HCT116 (cell line): ENCODE measurements around the gene HOXC12. TPM values are rescaled to one million over a fixed set of nuclear protein-coding genes. Genes with fewer than 3 reads are reported as not detected.

Experiments used
- ATAC-seq: fragments of 200-7000 bp; cut with Tn5 transposase; 2 replicates; pipeline ENCODE4 v1.9.1; 2020; ENCODE audit warnings: mild to moderate bottlenecking, moderate library complexity
- BruUV-seq: library from RNA; stranded (reverse); fragments of 400-500 nt; replicated peaks from 2 replicates; lab custom pipeline; 2021; lab: Mats Ljungman, UMichigan
- CTCF ChIA-PET: fragments of 300-600 bp; sonication (Branson Sonifier 250); formaldehyde crosslinking; loops from one replicate; lab custom pipeline; 2021; ENCODE audit warnings: antibody characterized with exemption; lab: Charles Lee
- POLR2A ChIA-PET: fragments of 300-600, 350-600 bp; sonication (Branson Sonifier 250); formaldehyde crosslinking; loops from one replicate; lab custom pipeline; 2021; ENCODE audit warnings: antibody characterized with exemption; lab: Charles Lee
- RAD21 ChIA-PET, 2 experiments: fragments of 300-600 bp; sonication (Branson Sonifier 250); formaldehyde crosslinking; loops; one replicate each; lab custom pipeline; 2023; ENCODE audit warnings: low total read pairs in 2 of 2; ENCODE audit not compliant: uncharacterized antibody in 2 of 2, unreplicated experiment in 2 of 2, low non-redundant PET in 1 of 2; lab: Charles Lee
- DNase-seq: peaks from one replicate; pipeline ENCODE4 v3.0.0-alpha.2; 2010; ENCODE audit warnings: low read depth, low spot score
- H2AFZ ChIP-seq: fragments of 200-600 bp; shearing (Covaris generic), sonication (generic); 2 replicates; pipeline ENCODE4 v1.6.1; 2017; ENCODE audit warnings: low read depth, mixed run types, mixed read lengths, antibody characterized with exemption, low read length; ENCODE audit not compliant: poor library complexity, severe bottlenecking
- H3K27ac ChIP-seq: 2 replicates; pipeline ENCODE4 v1.5.1; 2012; ENCODE audit warnings: low read depth, low read length
- H3K27me3 ChIP-seq: fragments of 200-600 bp; sonication (generic); 2 replicates; pipeline ENCODE4 v1.6.1; 2016; ENCODE audit warnings: mixed run types, low read length, mixed read lengths; ENCODE audit not compliant: insufficient read depth
- H3K36me3 ChIP-seq, 2 experiments: fragments of 200-500 bp in 1 of 2; fragments of 200-600 bp in 1 of 2; sonication (Bioruptor generic) in 1 of 2; sonication (generic) in 1 of 2; 2 replicates each; pipeline versions ENCODE4 v1.5.1 to v1.6.1; 2014 to 2016; ENCODE audit warnings: low read length in 2 of 2, inconsistent platforms in 1 of 2, mixed read lengths in 1 of 2, mixed run types in 1 of 2; ENCODE audit not compliant: insufficient read depth in 2 of 2, control insufficient read depth in 1 of 2
- H3K4me1 ChIP-seq, 2 experiments: fragments of 200-600 bp in 1 of 2; sonication (generic) in 1 of 2; 2 replicates each; pipeline versions ENCODE4 v1.5.1 to v1.6.1; 2012 to 2017; ENCODE audit warnings: low read length in 2 of 2, inconsistent platforms in 1 of 2, mild to moderate bottlenecking in 1 of 2, mixed read lengths in 1 of 2, mixed run types in 1 of 2, moderate library complexity in 1 of 2; ENCODE audit not compliant: insufficient read depth in 2 of 2, control insufficient read depth in 1 of 2
- H3K4me2 ChIP-seq: fragments of 200-600 bp; sonication (generic); 2 replicates; pipeline ENCODE4 v1.6.1; 2017; ENCODE audit warnings: mixed run types, low read length, mixed read lengths
- H3K4me3 ChIP-seq, 2 experiments: fragments of 200-600 bp in 1 of 2; sonication (generic) in 1 of 2; replicated peaks in 1 of 2; 2 replicates each; pipeline ENCODE4 v1.5.1; 2011 to 2016; ENCODE audit warnings: low read length in 2 of 2, control low read depth in 1 of 2, low read depth in 1 of 2, mild to moderate bottlenecking in 1 of 2, mixed read lengths in 1 of 2, mixed run types in 1 of 2
- H3K79me2 ChIP-seq: fragments of 200-600 bp; sonication (generic); 2 replicates; pipeline ENCODE4 v1.6.1; 2017; ENCODE audit warnings: mild to moderate bottlenecking, mixed run types, low read length, moderate library complexity, mixed read lengths; ENCODE audit not compliant: insufficient read depth
- H3K9ac ChIP-seq: fragments of 200-600 bp; sonication (generic); 2 replicates; pipeline ENCODE4 v1.6.1; 2016; ENCODE audit warnings: low read length, mixed read lengths
- H3K9me2 ChIP-seq: fragments of 200-600 bp; sonication (generic), shearing (Covaris generic); 2 replicates; pipeline ENCODE4 v1.6.1; 2017; ENCODE audit warnings: mixed run types, mild to moderate bottlenecking, moderate library complexity; ENCODE audit not compliant: insufficient read depth
- H3K9me3 ChIP-seq, 2 experiments: fragments of 200-500 bp in 1 of 2; fragments of 200-600 bp in 1 of 2; sonication (Bioruptor generic) in 1 of 2; sonication (generic) in 1 of 2; 2 replicates each; pipeline ENCODE4 v1.6.1; 2014 to 2017; ENCODE audit warnings: low read length in 2 of 2, mixed read lengths in 2 of 2, inconsistent platforms in 1 of 2, low read depth in 1 of 2, mild to moderate bottlenecking in 1 of 2, mixed run types in 1 of 2, moderate library complexity in 1 of 2; ENCODE audit not compliant: control insufficient read depth in 1 of 2, insufficient read depth in 1 of 2
- H4K20me1 ChIP-seq: fragments of 200-600 bp; sonication (generic), shearing (Covaris generic); 2 replicates; pipeline ENCODE4 v1.6.1; 2017; ENCODE audit warnings: mixed run types, mild to moderate bottlenecking, moderate library complexity; ENCODE audit not compliant: insufficient read depth
- ATF3 ChIP-seq: IDR thresholded peaks from 2 replicates; pipeline ENCODE4 v1.6.1; 2012
- CBX3 ChIP-seq: IDR thresholded peaks from 2 replicates; pipeline ENCODE4 v1.6.1; 2012; ENCODE audit warnings: low read depth
- CEBPB ChIP-seq: IDR thresholded peaks from 2 replicates; pipeline ENCODE4 v1.6.1; 2012; ENCODE audit warnings: low read depth
- CTCF ChIP-seq, 3 experiments: fragments of 200-600 bp in 1 of 3; sonication (generic) in 1 of 3; IDR thresholded peaks in 2 of 3; conservative IDR thresholded peaks in 1 of 3; 2 replicates each; pipeline ENCODE4 v1.5.1; 2012 to 2017; ENCODE audit warnings: low read depth in 2 of 3, low read length in 2 of 3, antibody characterized with exemption in 1 of 3, borderline replicate concordance in 1 of 3, control low read depth in 1 of 3, mild to moderate bottlenecking in 1 of 3, mixed read lengths in 1 of 3, mixed run types in 1 of 3, moderate library complexity in 1 of 3; ENCODE audit not compliant: insufficient read depth in 1 of 3
- EGR1 ChIP-seq: IDR thresholded peaks from 2 replicates; pipeline ENCODE4 v1.6.1; 2012; ENCODE audit warnings: low read depth
- ELF1 ChIP-seq: IDR thresholded peaks from 2 replicates; pipeline ENCODE4 v1.6.1; 2012; ENCODE audit warnings: low read depth, borderline replicate concordance
- FOSL1 ChIP-seq: IDR thresholded peaks from 2 replicates; pipeline ENCODE4 v1.6.1; 2012; ENCODE audit warnings: low read depth
- JUND ChIP-seq: IDR thresholded peaks from 2 replicates; pipeline ENCODE4 v1.6.1; 2012
- MAX ChIP-seq: IDR thresholded peaks from 2 replicates; pipeline ENCODE4 v1.6.1; 2012
- POLR2A ChIP-seq: IDR thresholded peaks from 2 replicates; pipeline ENCODE4 v1.7.0; 2011; ENCODE audit warnings: borderline replicate concordance; ENCODE audit not compliant: insufficient read depth, insufficient read length; ENCODE audit errors: extremely low read depth
- POLR2AphosphoS5 ChIP-seq: IDR thresholded peaks from 2 replicates; pipeline ENCODE4 v1.6.1; 2011; ENCODE audit warnings: mild to moderate bottlenecking, low read depth, low read length, moderate library complexity
- RAD21 ChIP-seq: IDR thresholded peaks from 2 replicates; pipeline ENCODE4 v1.6.1; 2012; ENCODE audit warnings: low read depth, mild to moderate bottlenecking
- SP1 ChIP-seq: IDR thresholded peaks from 2 replicates; pipeline ENCODE4 v1.6.1; 2012; ENCODE audit warnings: low read depth
- SRF ChIP-seq: IDR thresholded peaks from 2 replicates; pipeline ENCODE4 v1.6.1; 2012; ENCODE audit warnings: low read depth
- TCF7L2 ChIP-seq: IDR thresholded peaks from 2 replicates; pipeline ENCODE4 v1.7.0; 2011; ENCODE audit warnings: borderline replicate concordance, inconsistent platforms; ENCODE audit not compliant: insufficient read depth, insufficient read length; ENCODE audit errors: extremely low read depth
- YY1 ChIP-seq: IDR thresholded peaks from 2 replicates; pipeline ENCODE4 v1.6.1; 2011; ENCODE audit warnings: low read length, low read depth, moderate library complexity, mild to moderate bottlenecking; ENCODE audit not compliant: insufficient replicate concordance; ENCODE audit errors: extremely low read depth
- ZBTB33 ChIP-seq: IDR thresholded peaks from 2 replicates; pipeline ENCODE4 v1.6.1; 2011; ENCODE audit warnings: mild to moderate bottlenecking, low read length, moderate library complexity; ENCODE audit not compliant: insufficient replicate concordance; ENCODE audit errors: extremely low read depth
- ZFX ChIP-seq: fragments of 450-650 bp; IDR thresholded peaks from 2 replicates; pipeline ENCODE4 v1.6.1; 2017
- ZNF274 ChIP-seq: fragments of 200-500 bp; sonication (Bioruptor generic); IDR thresholded peaks from 2 replicates; pipeline ENCODE4 v1.6.1; 2014; ENCODE audit warnings: mild to moderate bottlenecking, low read depth, low read length, inconsistent platforms
- intact Hi-C: fragments of 100-400 bp; cut with micrococcal nuclease; formaldehyde crosslinking; loops from 2 replicates; pipeline ENCODE4 v1.10.0; 2022
- total RNA-seq: library from RNA; stranded (reverse); gene quantifications from one replicate; pipeline ENCODE4 v1.2.1, GENCODE V29; 2021; ENCODE audit not compliant: unreplicated experiment

Gene HOXC12
- total RNA-seq, 1 experiment from 2014 or later: not detected

- TF ChIP-seq RAD21: no peak
These were observed 27.2 kb downstream of the HOXC12 start (continued) for GRCh38 chr12:53981634-53982565.

- RAD21 ChIA-PET: no interaction called here
- POLR2A ChIA-PET: no interaction called here
- DNase-seq: no peak
- no peaks in the 10 kb centered on the region for H3K36me3 ChIP-seq
- ATAC-seq: no peak
- no peak overlapping the region for H2AFZ ChIP-seq
- no peak overlapping the region for H3K4me2 ChIP-seq
- no peaks in the 10 kb centered on the region for H4K20me1 ChIP-seq
- H3K9ac ChIP-seq: no peak overlapping the region
- TF ChIP-seq POLR2AphosphoS5 (no peak), ZNF274 (no peak), CEBPB (no peak), TCF7L2 (no peak), RAD21 (no peak), MAX (no peak), ATF3 (no peak), YY1 (no peak), JUND (no peak), SP1 (no peak), ZFX (no peak), CBX3 (no peak), EGR1 (no peak), FOSL1 (no peak), POLR2A (no peak), CTCF (IDR thresholded peaks at IDR 0.05 in 2 of 3, conservative IDR thresholded peaks at IDR 0.05 in 1 of 3; ENCODE audit: borderline replicate concordance in 1 of 3, insufficient read depth in 1 of 3, low read depth in 2 of 3, low read length in 2 of 3) (no peak), ZBTB33 (no peak), ELF1 (no peak), SRF (no peak)
- TF ChIP-seq, all 23 proteins: peak for 0
- CTCF ChIA-PET: no interaction called here
- H3K9me2 ChIP-seq: no peaks in the 10 kb centered on the region
- no peaks in the 10 kb centered on the region for H3K27me3 ChIP-seq
- BruUV-seq: no TSS peak
- H3K79me2 ChIP-seq: no peaks in the 10 kb centered on the region
- intact Hi-C loops: no loop called here
- no peaks in the 10 kb centered on the region for H3K9me3 ChIP-seq
- H3K4me3 ChIP-seq: no peak overlapping the region
- H3K4me1 ChIP-seq: peaks cover 0 to 6% of the 10 kb centered on the region in 2 experiments; a peak in 2 of 4 replicates
- no peak overlapping the region for H3K27ac ChIP-seq
These were observed 28.2 kb downstream of the HOXC12 start for GRCh38 chr12:53982648-53983567.
